CD14-positive monocyte (primary cell): ENCODE measurements around the gene RNF217. TPM values are rescaled to one million over a fixed set of nuclear protein-coding genes. Genes with fewer than 3 reads are reported as not detected.
A peak's percentile ranks its signal among the peaks of the same experiment; 100 is the strongest.

Experiments used
- DNase-seq, 3 donors: peaks; one replicate each; pipeline ENCODE4 v3.0.0-alpha.2; 2011 to 2022
- H2AFZ ChIP-seq: 2 replicates; pipeline ENCODE4 v1.6.0; 2012; ENCODE audit warnings: mild to moderate bottlenecking, low read depth, low read length, inconsistent platforms; ENCODE audit not compliant: insufficient read depth, poor library complexity, severe bottlenecking
- H3K27ac ChIP-seq, 2 donors: 1 replicate in 1 of 2; 2 replicates in 1 of 2; pipeline ENCODE4 v1.5.1; 2012 to 2013; ENCODE audit warnings: low read length in 2 of 2, control low read depth in 1 of 2, inconsistent platforms in 1 of 2, low read depth in 1 of 2, mild to moderate bottlenecking in 1 of 2
- H3K27me3 ChIP-seq, 2 donors: one replicate each; pipeline versions ENCODE4 v1.6.0 to v1.6.1; 2011 to 2013; ENCODE audit warnings: low read length in 2 of 2; ENCODE audit not compliant: control insufficient read depth in 2 of 2, insufficient read depth in 2 of 2
- H3K36me3 ChIP-seq, 2 donors: replicated peaks in 1 of 2; 1 replicate in 1 of 2; 2 replicates in 1 of 2; pipeline versions ENCODE4 v1.5.1 to v1.6.1; 2012 to 2013; ENCODE audit warnings: low read length in 2 of 2, control low read depth in 1 of 2, inconsistent platforms in 1 of 2, mild to moderate bottlenecking in 1 of 2; ENCODE audit not compliant: insufficient read depth in 2 of 2, control insufficient read depth in 1 of 2
- H3K4me1 ChIP-seq, 2 donors: 1 replicate in 1 of 2; 2 replicates in 1 of 2; pipeline versions ENCODE4 v1.5.1 to v1.6.1; 2012 to 2013; ENCODE audit warnings: low read length in 2 of 2, control low read depth in 1 of 2, inconsistent platforms in 1 of 2, mild to moderate bottlenecking in 1 of 2, moderate library complexity in 1 of 2; ENCODE audit not compliant: insufficient read depth in 2 of 2, control insufficient read depth in 1 of 2
- H3K4me2 ChIP-seq: replicated peaks from 2 replicates; pipeline ENCODE3; 2012; ENCODE audit warnings: low read length, moderate library complexity, mild to moderate bottlenecking; ENCODE audit not compliant: poor library complexity, severe bottlenecking; ENCODE audit errors: extremely low read depth
- H3K4me3 ChIP-seq, 3 experiments: fragments of 200-600 bp in 1 of 3; sonication (generic) in 1 of 3; replicated peaks in 1 of 3; 1 replicate in 2 of 3; 2 replicates in 1 of 3; pipeline ENCODE4 v1.5.1; 2011 to 2013; ENCODE audit warnings: low read length in 3 of 3, mild to moderate bottlenecking in 3 of 3, control low read depth in 2 of 3, low read depth in 2 of 3, inconsistent platforms in 1 of 3, moderate library complexity in 1 of 3
- H3K79me2 ChIP-seq: 2 replicates; pipeline ENCODE4 v1.6.0; 2012; ENCODE audit warnings: mild to moderate bottlenecking, control low read depth, inconsistent platforms, low read length, moderate library complexity; ENCODE audit not compliant: insufficient read depth
- H3K9ac ChIP-seq: 2 replicates; pipeline ENCODE4 v1.6.0; 2017; ENCODE audit warnings: low read length, mild to moderate bottlenecking; ENCODE audit not compliant: insufficient read depth, poor library complexity, severe bottlenecking
- H3K9me3 ChIP-seq, 2 donors: replicated peaks in 1 of 2; 1 replicate in 1 of 2; 2 replicates in 1 of 2; pipeline versions ENCODE4 v1.5.1 to v1.6.1; 2012 to 2013; ENCODE audit warnings: low read length in 2 of 2, control low read depth in 1 of 2; ENCODE audit not compliant: control insufficient read depth in 1 of 2, insufficient read depth in 1 of 2
- H4K20me1 ChIP-seq: 2 replicates; pipeline ENCODE4 v1.6.0; 2012; ENCODE audit warnings: mild to moderate bottlenecking, low read length, control low read depth, moderate library complexity; ENCODE audit not compliant: insufficient read depth
- H3K27ac Mint-ChIP-seq, 7 donors: one replicate each; pipeline ENCODE4 v1.8.0; 2020; ENCODE audit warnings: mild to moderate bottlenecking in 7 of 7, mixed read lengths in 7 of 7, moderate library complexity in 6 of 7, inconsistent platforms in 2 of 7
- H3K27me3 Mint-ChIP-seq, 3 donors: one replicate each; pipeline ENCODE4 v1.8.0; 2021 to 2022; ENCODE audit warnings: low read depth in 3 of 3, mild to moderate bottlenecking in 3 of 3, mixed read lengths in 3 of 3, moderate library complexity in 3 of 3, inconsistent platforms in 1 of 3
- H3K36me3 Mint-ChIP-seq, 2 donors: one replicate each; pipeline ENCODE4 v1.8.0; 2020; ENCODE audit warnings: mixed read lengths in 2 of 2, inconsistent platforms in 1 of 2, mild to moderate bottlenecking in 1 of 2
- H3K4me1 Mint-ChIP-seq: one replicate; pipeline ENCODE4 v1.8.0; 2020; ENCODE audit warnings: mild to moderate bottlenecking, mixed read lengths
- H3K4me3 Mint-ChIP-seq, 2 donors: one replicate each; pipeline ENCODE4 v1.8.0; 2020; ENCODE audit warnings: mild to moderate bottlenecking in 2 of 2, mixed read lengths in 2 of 2, moderate library complexity in 1 of 2
- H3K9me3 Mint-ChIP-seq, 7 donors: one replicate each; pipeline ENCODE4 v1.8.0; 2020 to 2022; ENCODE audit warnings: mixed read lengths in 7 of 7, mild to moderate bottlenecking in 6 of 7, moderate library complexity in 6 of 7, inconsistent platforms in 2 of 7
- WGBS: methylation state at CpG from one replicate; pipeline ENCODE4 v1.1.5; 2013; ENCODE audit warnings: missing lambda C conversion rate; ENCODE audit not compliant: insufficient coverage; 5-methylcytosine and 5-hydroxymethylcytosine counted together
- intact Hi-C, 2 donors: fragments of 100-400 bp; cut with micrococcal nuclease; formaldehyde crosslinking; loops; one replicate each; pipeline versions ENCODE4 v1.15.0 to v1.15.1; 2023
- polyA plus RNA-seq, 3 donors: library from polyadenylated mRNA; depleted of rRNA in 1 of 3; unstranded in 2 of 3; stranded (reverse) in 1 of 3; fragments of 300-500 nt in 2 of 3; fragments of >200 nt in 1 of 3; fragmentation: Illumina TruSeq in 2 of 3; gene quantifications; 1 replicate in 2 of 3; 2 replicates in 1 of 3; pipeline ENCODE4 v1.2.3, GENCODE V29; 2012 to 2021
- TF ChIP-seq, protein P1 (sequence below): fragments of 200-600 bp; IDR thresholded peaks from one replicate; pipeline ENCODE4 v1.8.0; 2022; ENCODE audit warnings: antibody characterized with exemption, mild to moderate bottlenecking

Gene RNF217
- polyA plus RNA-seq, 3 donors, result 2.2 to 11.6 (median 3.3) TPM

DNA sequence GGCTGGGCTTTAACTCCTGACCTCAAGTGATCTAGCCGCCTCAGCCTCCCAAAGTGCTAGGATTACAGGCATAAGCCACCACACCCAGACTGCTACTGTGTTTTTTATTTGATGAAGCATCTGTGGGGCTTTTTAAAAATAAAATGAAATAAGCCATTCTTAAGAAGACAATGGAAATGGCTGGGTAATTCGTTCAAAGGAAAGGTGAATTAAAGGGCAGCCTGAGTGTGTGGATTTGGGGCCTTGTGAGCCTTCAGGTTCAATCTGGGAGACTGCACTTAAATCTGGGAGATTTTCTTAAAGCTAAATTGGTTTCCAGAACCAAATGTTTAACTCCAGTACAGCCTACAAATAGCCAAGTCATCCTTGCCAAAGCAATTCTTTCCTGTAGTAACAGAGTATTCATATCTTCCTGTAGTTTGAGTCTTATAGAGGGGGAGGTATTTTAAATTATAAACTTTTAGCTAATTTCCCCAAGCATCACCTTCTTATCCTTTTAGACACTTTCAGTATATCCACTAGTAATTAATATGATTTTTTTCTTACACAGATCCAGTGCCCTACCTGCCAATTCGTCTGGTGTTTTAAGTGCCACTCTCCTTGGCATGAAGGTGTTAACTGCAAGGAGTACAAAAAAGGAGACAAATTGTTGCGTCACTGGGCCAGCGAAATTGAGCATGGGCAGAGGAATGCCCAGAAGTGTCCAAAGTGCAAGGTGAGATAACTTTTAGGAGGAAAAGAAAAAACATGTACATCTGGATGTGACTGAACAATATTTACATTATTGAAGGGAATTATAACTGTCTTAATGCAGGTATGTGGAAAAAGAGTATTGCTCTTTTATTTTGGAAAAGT is 95.4 kb downstream of the RNF217 start:
- Histone ChIP-seq H3K79me2 (no peaks in the 10 kb centered on the region), H3K9ac (no peak overlapping the region)

DNA sequence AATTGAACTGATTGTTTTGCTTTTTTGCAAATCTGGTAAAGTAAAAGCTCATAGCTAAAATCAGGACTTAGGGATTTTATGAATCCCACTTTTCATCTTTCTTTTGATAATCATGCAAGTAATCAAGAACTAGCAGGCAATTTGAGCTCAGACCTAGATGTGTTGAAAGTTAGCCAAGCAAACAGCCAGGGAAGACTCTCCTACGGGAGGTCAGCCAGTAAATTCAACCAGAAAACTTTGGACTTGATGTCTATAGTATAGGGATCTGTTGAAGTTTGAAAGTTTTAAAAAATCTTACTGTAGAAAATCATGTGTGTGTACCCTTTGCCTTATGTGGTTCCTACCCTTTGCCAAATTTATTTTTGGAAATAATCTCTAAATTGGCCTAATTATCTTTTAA is 96.3 kb downstream of the RNF217 start:
- WGBS, result no CpG with 5 or more reads among the region's 1 CpG
- Histone ChIP-seq H3K4me1 (no peaks in the 10 kb centered on the region), H3K9me3 (no peaks in the 10 kb centered on the region), H3K4me3 (no peak overlapping the region), H3K27ac (no peak overlapping the region), H3K4me2 (no peak overlapping the region), H3K79me2 (no peaks in the 10 kb centered on the region), H2AFZ (no peak overlapping the region), H3K9ac (no peak overlapping the region), H4K20me1 (no peaks in the 10 kb centered on the region), H3K27me3 (no peaks in the 10 kb centered on the region), H3K36me3 (no peaks in the 10 kb centered on the region)
- Mint-ChIP-seq H3K27me3 (no peaks in the 10 kb centered on the region), H3K36me3 (peaks cover 9 to 11% of the 10 kb centered on the region in 2 donors), H3K4me3 (no peak overlapping the region), H3K4me1 (peaks cover 5% of the 10 kb centered on the region), H3K27ac (no peak overlapping the region), H3K9me3 (no peaks in the 10 kb centered on the region)
- TF ChIP-seq, protein P1, sequence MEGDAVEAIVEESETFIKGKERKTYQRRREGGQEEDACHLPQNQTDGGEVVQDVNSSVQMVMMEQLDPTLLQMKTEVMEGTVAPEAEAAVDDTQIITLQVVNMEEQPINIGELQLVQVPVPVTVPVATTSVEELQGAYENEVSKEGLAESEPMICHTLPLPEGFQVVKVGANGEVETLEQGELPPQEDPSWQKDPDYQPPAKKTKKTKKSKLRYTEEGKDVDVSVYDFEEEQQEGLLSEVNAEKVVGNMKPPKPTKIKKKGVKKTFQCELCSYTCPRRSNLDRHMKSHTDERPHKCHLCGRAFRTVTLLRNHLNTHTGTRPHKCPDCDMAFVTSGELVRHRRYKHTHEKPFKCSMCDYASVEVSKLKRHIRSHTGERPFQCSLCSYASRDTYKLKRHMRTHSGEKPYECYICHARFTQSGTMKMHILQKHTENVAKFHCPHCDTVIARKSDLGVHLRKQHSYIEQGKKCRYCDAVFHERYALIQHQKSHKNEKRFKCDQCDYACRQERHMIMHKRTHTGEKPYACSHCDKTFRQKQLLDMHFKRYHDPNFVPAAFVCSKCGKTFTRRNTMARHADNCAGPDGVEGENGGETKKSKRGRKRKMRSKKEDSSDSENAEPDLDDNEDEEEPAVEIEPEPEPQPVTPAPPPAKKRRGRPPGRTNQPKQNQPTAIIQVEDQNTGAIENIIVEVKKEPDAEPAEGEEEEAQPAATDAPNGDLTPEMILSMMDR, result no peak
- intact Hi-C loops, result no loop called here
- DNase-seq, result no peak

More for the DNA sequence above, 95.4 kb downstream of the RNF217 start:
- H4K20me1 ChIP-seq, result no peaks in the 10 kb centered on the region
- no peaks in the 10 kb centered on the region for H3K4me1 ChIP-seq
- no peaks in the 10 kb centered on the region for H3K9me3 ChIP-seq
- H3K4me2 ChIP-seq, result no peak overlapping the region
- Mint-ChIP-seq H3K4me1 (peaks cover 5% of the 10 kb centered on the region), H3K9me3 (no peaks in the 10 kb centered on the region), H3K27ac (peak overlapping the region in 1 of 7 donors; percentile 1), H3K36me3 (peaks cover 9 to 11% of the 10 kb centered on the region in 2 donors), H3K27me3 (no peaks in the 10 kb centered on the region), H3K4me3 (no peak overlapping the region)
- H3K27ac ChIP-seq, result no peak overlapping the region
- H2AFZ ChIP-seq, result no peak overlapping the region
- no peak for DNase-seq
- no peak overlapping the region for H3K4me3 ChIP-seq
- intact Hi-C loops, result no loop called here
- no CpG with 5 or more reads among the region's 5 CpGs for whole genome bisulfite sequencing
- no peaks in the 10 kb centered on the region for H3K27me3 ChIP-seq
- TF ChIP-seq, protein P1, result no peak
- H3K36me3 ChIP-seq, result no peaks in the 10 kb centered on the region
